ENCODE results near the gene CLDN5. TPM values are rescaled to one million over a fixed set of nuclear protein-coding genes. Genes with fewer than 3 reads are reported as not detected.

Gene CLDN5
- total RNA-seq, 4 donors from 2014 or later, result 65.7 to 671 (median 224) TPM

DNA sequence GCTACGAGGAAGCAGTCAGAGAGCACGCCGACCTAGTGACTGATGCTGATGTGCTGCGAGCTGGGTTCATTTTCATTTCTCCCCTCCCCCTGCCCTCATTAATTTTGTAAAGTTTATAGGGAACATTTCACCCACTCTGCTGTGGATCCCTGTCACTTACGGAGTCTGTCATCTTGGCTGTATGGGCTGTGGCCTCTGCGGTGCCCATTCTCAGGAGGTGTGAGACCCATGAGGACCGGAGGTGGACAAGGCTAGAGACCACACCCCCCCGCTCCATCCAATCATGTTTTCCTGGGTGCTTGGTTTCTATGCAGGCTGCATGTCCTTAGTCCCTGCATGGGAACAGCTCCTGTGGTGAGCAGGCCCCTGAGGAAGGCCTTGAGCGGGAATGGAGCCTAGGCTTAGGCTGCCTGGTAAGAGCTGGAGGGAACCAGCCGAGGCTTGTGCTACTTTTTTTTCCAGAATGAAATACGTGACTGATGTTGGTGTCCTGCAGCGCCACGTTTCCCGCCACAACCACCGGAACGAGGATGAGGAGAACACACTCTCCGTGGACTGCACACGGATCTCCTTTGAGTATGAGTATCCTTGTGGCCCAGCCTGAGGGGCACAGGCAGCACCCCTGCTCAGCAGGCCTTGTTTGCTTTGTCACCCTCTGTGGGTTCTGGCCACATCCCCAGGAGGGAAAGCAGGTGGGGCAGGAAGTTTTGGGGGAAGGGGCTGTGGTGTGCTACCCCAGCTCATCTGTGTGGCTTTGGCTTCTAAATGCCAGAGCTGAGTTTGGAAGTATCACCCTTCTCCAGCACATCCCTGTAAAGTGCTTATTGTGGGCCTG is 19.1 kb downstream of the CLDN5 start:
- TF ChIP-seq POLR2A (IDR thresholded peaks at IDR 0.05), result no peak
- TF ChIP-seq, protein P1, sequence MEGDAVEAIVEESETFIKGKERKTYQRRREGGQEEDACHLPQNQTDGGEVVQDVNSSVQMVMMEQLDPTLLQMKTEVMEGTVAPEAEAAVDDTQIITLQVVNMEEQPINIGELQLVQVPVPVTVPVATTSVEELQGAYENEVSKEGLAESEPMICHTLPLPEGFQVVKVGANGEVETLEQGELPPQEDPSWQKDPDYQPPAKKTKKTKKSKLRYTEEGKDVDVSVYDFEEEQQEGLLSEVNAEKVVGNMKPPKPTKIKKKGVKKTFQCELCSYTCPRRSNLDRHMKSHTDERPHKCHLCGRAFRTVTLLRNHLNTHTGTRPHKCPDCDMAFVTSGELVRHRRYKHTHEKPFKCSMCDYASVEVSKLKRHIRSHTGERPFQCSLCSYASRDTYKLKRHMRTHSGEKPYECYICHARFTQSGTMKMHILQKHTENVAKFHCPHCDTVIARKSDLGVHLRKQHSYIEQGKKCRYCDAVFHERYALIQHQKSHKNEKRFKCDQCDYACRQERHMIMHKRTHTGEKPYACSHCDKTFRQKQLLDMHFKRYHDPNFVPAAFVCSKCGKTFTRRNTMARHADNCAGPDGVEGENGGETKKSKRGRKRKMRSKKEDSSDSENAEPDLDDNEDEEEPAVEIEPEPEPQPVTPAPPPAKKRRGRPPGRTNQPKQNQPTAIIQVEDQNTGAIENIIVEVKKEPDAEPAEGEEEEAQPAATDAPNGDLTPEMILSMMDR (IDR thresholded peaks at IDR 0.05), result no peak
- intact Hi-C loops (cut with DNase I; ENCODE audit: low total_unique reads), result no loop called here
- no peak for DNase-seq

DNA sequence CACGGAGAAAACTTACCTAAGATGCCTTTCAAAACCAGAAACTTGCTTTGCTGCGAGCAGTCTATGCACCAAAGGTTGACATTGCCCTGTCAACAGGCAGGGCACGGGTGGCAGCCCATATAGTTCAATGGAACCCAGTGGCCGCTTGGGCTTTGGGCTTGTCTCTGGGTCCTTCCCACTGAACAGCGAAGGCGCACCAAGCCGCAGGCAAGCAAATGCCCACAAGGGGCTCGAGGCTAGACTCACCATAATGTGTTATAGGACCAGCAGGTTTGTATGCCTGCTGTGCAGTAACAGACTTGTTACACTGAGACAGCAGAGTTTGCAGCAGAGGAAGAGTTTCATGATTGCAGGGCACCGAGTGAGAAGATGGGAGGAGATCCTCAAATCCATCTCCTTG is 20.3 kb downstream of the CLDN5 start:
- H3K4me3 ChIP-seq, result no peak overlapping the region
- H3K4me1 ChIP-seq, result no peaks in the 10 kb centered on the region
- no peaks in the 10 kb centered on the region for H3K9me3 ChIP-seq
- no peak for DNase-seq
- no peaks in the 10 kb centered on the region for H3K27me3 ChIP-seq
- no peaks in the 10 kb centered on the region for H3K36me3 ChIP-seq
- no peak overlapping the region for H3K27ac ChIP-seq
- intact Hi-C loops (cut with DNase I; ENCODE audit: low total_unique reads), result no loop called here
- TF ChIP-seq POLR2A (IDR thresholded peaks at IDR 0.05), result no peak
- TF ChIP-seq, protein P1 (IDR thresholded peaks at IDR 0.05), result no peak

More for the DNA sequence above, 19.1 kb downstream of the CLDN5 start:
- Histone ChIP-seq H3K9me3 (no peaks in the 10 kb centered on the region), H3K27ac (no peak overlapping the region), H3K4me3 (no peak overlapping the region), H3K4me1 (no peaks in the 10 kb centered on the region), H3K36me3 (no peaks in the 10 kb centered on the region), H3K27me3 (no peaks in the 10 kb centered on the region)

DNA sequence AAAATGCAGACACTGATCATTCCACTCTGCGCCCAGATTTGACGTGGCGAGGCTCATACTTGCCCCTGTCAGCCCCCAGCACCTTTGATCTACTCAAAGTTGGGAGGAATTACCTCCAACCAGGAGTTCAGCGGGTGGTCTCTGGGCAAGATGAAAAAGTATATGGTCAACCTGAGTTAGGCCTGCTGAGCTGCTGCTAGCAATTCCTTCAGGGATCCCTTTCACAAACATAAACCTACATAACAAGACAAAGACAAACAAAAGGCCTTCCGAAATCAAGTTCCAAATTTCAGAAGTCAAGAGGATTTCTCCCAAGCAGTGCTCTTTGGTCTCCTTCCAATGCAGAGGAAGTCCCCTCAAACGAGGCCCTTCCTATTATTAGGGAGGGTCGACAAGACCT is 20.8 kb downstream of the CLDN5 start:
- Histone ChIP-seq H3K4me1 (no peaks in the 10 kb centered on the region), H3K27ac (no peak overlapping the region), H3K36me3 (no peaks in the 10 kb centered on the region), H3K4me3 (no peak overlapping the region), H3K27me3 (no peaks in the 10 kb centered on the region), H3K9me3 (no peaks in the 10 kb centered on the region)
- TF ChIP-seq, protein P1 (IDR thresholded peaks at IDR 0.05), result no peak
- no peak for TF ChIP-seq POLR2A (IDR thresholded peaks at IDR 0.05)
- intact Hi-C loops (cut with DNase I; ENCODE audit: low total_unique reads), result no loop called here
- no peak for DNase-seq

DNA sequence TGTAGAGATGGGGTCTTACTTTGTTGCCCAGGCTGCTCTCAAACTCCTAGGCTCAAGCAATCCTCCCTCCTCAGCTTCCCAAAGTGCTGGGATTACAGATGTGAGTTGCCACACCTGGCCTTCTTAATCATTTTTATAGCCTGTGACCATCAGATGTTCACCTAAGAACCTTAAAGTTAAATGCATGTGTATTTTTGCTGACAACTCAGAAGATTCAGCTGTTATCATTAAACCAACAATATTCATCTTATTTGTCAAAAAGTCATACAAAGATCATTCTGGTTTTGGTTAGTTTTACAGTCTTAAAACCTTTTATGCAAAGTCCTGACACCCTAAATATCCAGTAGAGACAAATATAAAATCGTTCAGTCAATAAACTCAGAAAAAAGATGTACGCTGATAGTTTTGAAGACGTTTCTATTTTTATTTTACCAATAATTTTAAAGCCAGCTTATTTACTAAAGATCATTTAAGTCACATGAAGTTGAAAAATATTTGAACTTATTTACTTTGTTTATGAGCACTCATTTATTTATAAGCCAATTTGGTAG is 22.2 kb downstream of the CLDN5 start:
- no peak overlapping the region for H3K4me3 ChIP-seq
- no peaks in the 10 kb centered on the region for H3K9me3 ChIP-seq
- H3K27me3 ChIP-seq, result no peaks in the 10 kb centered on the region
- intact Hi-C loops (cut with DNase I; ENCODE audit: low total_unique reads), result no loop called here
- no peak for DNase-seq
- no peak overlapping the region for H3K27ac ChIP-seq
- no peaks in the 10 kb centered on the region for H3K4me1 ChIP-seq
- TF ChIP-seq, protein P1 (IDR thresholded peaks at IDR 0.05), result no peak
- no peak for TF ChIP-seq POLR2A (IDR thresholded peaks at IDR 0.05)
- H3K36me3 ChIP-seq, result no peaks in the 10 kb centered on the region

DNA sequence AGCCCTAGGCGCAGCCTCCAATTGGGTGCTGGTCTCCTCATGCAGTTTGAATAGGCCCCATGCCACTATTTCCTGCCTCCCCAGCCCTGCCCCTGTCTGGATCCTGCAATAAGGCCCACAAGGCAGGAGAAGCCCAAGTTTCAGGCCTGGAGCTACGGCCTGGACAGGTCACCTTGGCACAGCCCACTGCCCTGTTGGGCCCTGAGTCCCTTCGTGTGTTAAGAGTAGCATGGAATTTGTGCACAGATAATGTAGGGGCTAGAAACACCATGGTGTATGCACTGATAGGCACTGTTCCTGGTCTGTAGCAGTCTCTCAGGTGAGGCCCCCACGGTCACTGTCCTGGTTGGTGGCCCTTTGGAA is 24.3 kb downstream of the CLDN5 start:
- Histone ChIP-seq H3K9me3 (no peaks in the 10 kb centered on the region), H3K27ac (no peak overlapping the region), H3K4me3 (no peak overlapping the region), H3K4me1 (no peaks in the 10 kb centered on the region), H3K27me3 (no peaks in the 10 kb centered on the region), H3K36me3 (no peaks in the 10 kb centered on the region)
- no peak for DNase-seq
- no peak for TF ChIP-seq POLR2A (IDR thresholded peaks at IDR 0.05)
- TF ChIP-seq, protein P1 (IDR thresholded peaks at IDR 0.05), result no peak
- intact Hi-C loops (cut with DNase I; ENCODE audit: low total_unique reads), result no loop called here
